MCF 10A (cell line): Measurements from ENCODE around the gene FGGY. TPM values are rescaled to one million over a fixed set of nuclear protein-coding genes. Genes with fewer than 3 reads are reported as not detected.

ENCODE experiments used
- BruUV-seq: library from RNA; stranded (reverse); fragments of 400-500 nt; replicated peaks from 2 replicates; lab custom pipeline; 2021; lab: Mats Ljungman, UMichigan
- CTCF ChIA-PET: fragments of 300-600 bp; sonication (Branson Sonifier 250); formaldehyde crosslinking; extraction: SDS; loops from one replicate; lab custom pipeline; 2021; ENCODE audit warnings: antibody characterized with exemption, inconsistent platforms; lab: Yijun Ruan, JAX
- POLR2A ChIA-PET: fragments of 300-600, 350-650 bp; sonication (Branson Sonifier 250); formaldehyde crosslinking; extraction: SDS; loops from one replicate; lab custom pipeline; 2020; ENCODE audit warnings: antibody characterized with exemption, inconsistent platforms; lab: Yijun Ruan, JAX
- DNase-seq: peaks from one replicate; pipeline ENCODE4 v3.0.0-alpha.2; 2018; ENCODE audit not compliant: unreplicated experiment
- H3K27ac Mint-ChIP-seq: one replicate; pipeline ENCODE4 v1.8.0; 2022; ENCODE audit warnings: mild to moderate bottlenecking, low read depth, mixed read lengths; ENCODE audit not compliant: unreplicated experiment
- H3K27me3 Mint-ChIP-seq: one replicate; pipeline ENCODE4 v1.8.0; 2022; ENCODE audit warnings: mixed read lengths; ENCODE audit not compliant: insufficient read depth, unreplicated experiment
- H3K36me3 Mint-ChIP-seq: one replicate; pipeline ENCODE4 v1.8.0; 2022; ENCODE audit warnings: mild to moderate bottlenecking, moderate library complexity, mixed read lengths; ENCODE audit not compliant: insufficient read depth, unreplicated experiment
- H3K4me1 Mint-ChIP-seq: one replicate; pipeline ENCODE4 v1.8.0; 2022; ENCODE audit warnings: mixed read lengths; ENCODE audit not compliant: insufficient read depth, unreplicated experiment
- H3K4me3 Mint-ChIP-seq: one replicate; pipeline ENCODE4 v1.8.0; 2022; ENCODE audit warnings: mild to moderate bottlenecking, moderate library complexity, mixed read lengths; ENCODE audit not compliant: unreplicated experiment
- H3K9me3 Mint-ChIP-seq: one replicate; pipeline ENCODE4 v1.8.0; 2022; ENCODE audit warnings: mixed read lengths; ENCODE audit not compliant: unreplicated experiment
- intact Hi-C: fragments of 100-400 bp; cut with micrococcal nuclease; formaldehyde crosslinking; loops from 2 replicates; pipeline ENCODE4 v1.14.1; 2022
- total RNA-seq: library from RNA; stranded (reverse); gene quantifications from 2 replicates; pipeline ENCODE4 v1.2.3, GENCODE V29; 2022
- TF ChIP-seq, protein P1 (sequence below): fragments of 200-600 bp; IDR thresholded peaks from one replicate; pipeline ENCODE4 v1.8.0; 2022; ENCODE audit warnings: antibody characterized with exemption, mild to moderate bottlenecking; ENCODE audit not compliant: unreplicated experiment

FGGY gene
- total RNA-seq, 1 experiment from 2014 or later, result 10.6 TPM

DNA sequence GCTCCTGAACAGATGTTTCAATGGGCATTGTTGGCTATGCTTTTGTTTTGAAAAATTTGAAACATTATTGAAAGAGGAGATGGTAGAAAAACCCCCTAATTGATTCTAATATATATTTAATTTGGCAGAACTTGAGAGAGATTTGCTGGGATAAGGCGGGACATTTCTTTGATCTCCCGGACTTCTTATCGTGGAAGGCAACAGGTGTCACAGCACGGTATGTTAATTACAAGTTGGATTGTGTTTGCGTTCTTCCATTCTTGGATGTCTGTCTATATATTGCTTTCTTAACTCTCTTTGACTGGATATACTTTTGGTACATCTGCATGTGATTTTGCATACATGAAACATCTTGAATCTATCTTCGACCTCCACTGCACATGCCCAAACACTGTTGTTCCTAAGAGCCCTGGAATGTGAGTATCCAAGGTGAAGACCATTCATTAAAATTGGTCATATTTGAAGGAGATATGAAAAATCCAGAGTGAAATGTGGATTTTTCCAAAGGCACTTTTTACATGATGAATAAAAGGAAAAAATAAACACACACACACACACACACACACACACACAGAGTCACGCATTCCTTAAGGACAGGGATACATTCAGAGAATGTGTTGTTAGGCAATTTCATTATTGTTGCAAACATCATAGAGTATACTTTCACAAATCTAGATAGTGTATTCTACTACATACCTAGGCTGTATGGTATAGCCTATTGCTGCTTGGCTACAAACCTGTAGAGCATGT, 81.9 kb downstream of the FGGY start:
- no TSS peak for BruUV-seq
- intact Hi-C loops, result no loop called here
- ChIA-PET CTCF (no interaction called here), POLR2A (no interaction called here)
- Mint-ChIP-seq H3K4me1 (peaks cover 7% of the 10 kb centered on the region), H3K27ac (no peak overlapping the region), H3K27me3 (no peaks in the 10 kb centered on the region), H3K36me3 (peaks cover 4% of the 10 kb centered on the region), H3K4me3 (no peak overlapping the region), H3K9me3 (peaks cover 15% of the 10 kb centered on the region)
- DNase-seq, result no peak
- TF ChIP-seq, protein P1, sequence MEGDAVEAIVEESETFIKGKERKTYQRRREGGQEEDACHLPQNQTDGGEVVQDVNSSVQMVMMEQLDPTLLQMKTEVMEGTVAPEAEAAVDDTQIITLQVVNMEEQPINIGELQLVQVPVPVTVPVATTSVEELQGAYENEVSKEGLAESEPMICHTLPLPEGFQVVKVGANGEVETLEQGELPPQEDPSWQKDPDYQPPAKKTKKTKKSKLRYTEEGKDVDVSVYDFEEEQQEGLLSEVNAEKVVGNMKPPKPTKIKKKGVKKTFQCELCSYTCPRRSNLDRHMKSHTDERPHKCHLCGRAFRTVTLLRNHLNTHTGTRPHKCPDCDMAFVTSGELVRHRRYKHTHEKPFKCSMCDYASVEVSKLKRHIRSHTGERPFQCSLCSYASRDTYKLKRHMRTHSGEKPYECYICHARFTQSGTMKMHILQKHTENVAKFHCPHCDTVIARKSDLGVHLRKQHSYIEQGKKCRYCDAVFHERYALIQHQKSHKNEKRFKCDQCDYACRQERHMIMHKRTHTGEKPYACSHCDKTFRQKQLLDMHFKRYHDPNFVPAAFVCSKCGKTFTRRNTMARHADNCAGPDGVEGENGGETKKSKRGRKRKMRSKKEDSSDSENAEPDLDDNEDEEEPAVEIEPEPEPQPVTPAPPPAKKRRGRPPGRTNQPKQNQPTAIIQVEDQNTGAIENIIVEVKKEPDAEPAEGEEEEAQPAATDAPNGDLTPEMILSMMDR, result no peak

- DNase-seq, result no peak
Measured at GRCh38 chr1:59379371-59379728, 82.5 kb downstream of the FGGY start.

DNA sequence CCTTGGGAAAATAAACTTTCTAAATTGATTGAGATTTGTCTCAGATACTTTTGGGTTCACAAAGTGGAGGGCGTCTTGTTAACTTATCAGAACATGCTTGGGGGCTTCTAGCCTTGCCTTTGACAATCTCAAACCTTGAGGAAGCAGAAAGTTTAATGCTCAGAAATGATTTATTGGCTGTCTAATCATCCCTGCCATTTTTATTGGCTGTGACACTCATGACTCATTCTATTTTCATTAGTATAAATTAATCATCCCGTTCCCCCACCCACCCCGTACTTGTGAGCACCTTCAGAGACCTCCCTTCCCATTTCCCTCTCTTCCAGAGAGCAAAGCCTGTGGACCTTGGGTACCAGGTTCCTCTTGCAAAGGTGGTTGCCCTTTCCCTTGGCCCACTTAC, 87.1 kb downstream of the FGGY start:
- TF ChIP-seq, protein P1, result no peak
- ChIA-PET CTCF (no interaction called here), POLR2A (interaction anchor here (1.0 kb wide), 1 partner anchor 24 kb away, joined by 3 read pairs; no protein-coding TSS in a partner anchor)
- Mint-ChIP-seq H3K27ac (no peak overlapping the region), H3K36me3 (peaks cover 4% of the 10 kb centered on the region), H3K9me3 (peaks cover 8% of the 10 kb centered on the region), H3K4me3 (no peak overlapping the region), H3K27me3 (no peaks in the 10 kb centered on the region), H3K4me1 (peaks cover 5% of the 10 kb centered on the region)
- intact Hi-C loops, result no loop called here
- no peak for DNase-seq
- no TSS peak for BruUV-seq

More at GRCh38 chr1:59379371-59379728, 82.5 kb downstream of the FGGY start:
- H3K9me3 Mint-ChIP-seq, result peaks cover 15% of the 10 kb centered on the region
- H3K27me3 Mint-ChIP-seq, result no peaks in the 10 kb centered on the region
- peaks cover 4% of the 10 kb centered on the region for H3K36me3 Mint-ChIP-seq
- H3K4me1 Mint-ChIP-seq, result peaks cover 12% of the 10 kb centered on the region
- intact Hi-C loops, result no loop called here
- ChIA-PET POLR2A (no interaction called here), CTCF (no interaction called here)
- BruUV-seq, result no TSS peak
- TF ChIP-seq, protein P1, result no peak
- no peak overlapping the region for H3K27ac Mint-ChIP-seq
- no peak overlapping the region for H3K4me3 Mint-ChIP-seq

DNA sequence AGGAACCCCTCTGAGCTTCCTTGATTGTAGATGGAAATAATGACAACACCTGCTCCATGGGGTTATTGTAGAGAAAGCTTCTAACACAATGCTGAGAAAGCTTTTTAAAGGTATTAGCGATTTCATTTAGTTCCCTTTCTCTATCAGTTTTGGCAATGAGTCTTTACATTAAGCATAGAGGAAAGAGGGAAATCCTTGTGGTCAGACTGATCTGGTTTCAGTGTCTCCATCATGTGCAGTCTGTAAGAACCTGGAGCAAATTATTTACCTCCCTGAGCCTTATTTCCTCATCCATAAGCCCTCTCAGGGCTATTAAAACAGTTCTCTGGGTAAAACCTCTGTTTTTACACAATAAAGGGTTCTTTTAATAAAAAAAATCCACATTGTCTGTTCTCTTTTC, 87.5 kb downstream of the FGGY start:
- peaks cover 5% of the 10 kb centered on the region for H3K4me1 Mint-ChIP-seq
- DNase-seq, result no peak
- TF ChIP-seq, protein P1, result no peak
- no TSS peak for BruUV-seq
- POLR2A ChIA-PET, result interaction anchor here (0.8 to 1.0 kb wide), 2 partner anchors 22 to 23 kb away, joined by 3 to 4 read pairs; no protein-coding TSS in a partner anchor
- no peaks in the 10 kb centered on the region for H3K27me3 Mint-ChIP-seq
- CTCF ChIA-PET, result interaction anchor here (1.3 kb wide), 1 partner anchor 10 kb away, joined by 3 read pairs; no protein-coding TSS in a partner anchor
- peaks cover 4% of the 10 kb centered on the region for H3K36me3 Mint-ChIP-seq
- no peak overlapping the region for H3K27ac Mint-ChIP-seq
- H3K9me3 Mint-ChIP-seq, result peaks cover 8% of the 10 kb centered on the region
- intact Hi-C loops, result no loop called here
- H3K4me3 Mint-ChIP-seq, result no peak overlapping the region
